H1 (cell line): ENCODE data around the gene NSUN7.

Experiments
- CEBPB ChIP-seq: IDR thresholded peaks from 2 replicates; pipeline ENCODE4 v1.6.1; 2012; ENCODE audit warnings: low read depth, low read length
- CTCF ChIP-seq, 3 experiments: IDR thresholded peaks; 1 replicate in 2 of 3; 2 replicates in 1 of 3; pipeline versions ENCODE4 v1.5.1 to v1.6.1; 2011; ENCODE audit warnings: low read length in 3 of 3, mild to moderate bottlenecking in 3 of 3, inconsistent platforms in 2 of 3, low read depth in 1 of 3, moderate library complexity in 1 of 3; ENCODE audit not compliant: insufficient read depth in 1 of 3; ENCODE audit errors: control extremely low read depth in 1 of 3
- EP300 ChIP-seq, 2 experiments: IDR thresholded peaks; 1 replicate in 1 of 2; 2 replicates in 1 of 2; pipeline ENCODE4 v1.6.1; 2011 to 2012; ENCODE audit warnings: low read depth in 2 of 2, low read length in 2 of 2, mild to moderate bottlenecking in 2 of 2, borderline replicate concordance in 1 of 2, inconsistent platforms in 1 of 2, moderate library complexity in 1 of 2
- EZH2 ChIP-seq: fragments of 200-600 bp; sonication (generic); IDR thresholded peaks from 2 replicates; pipeline ENCODE4 v1.7.1; 2012; ENCODE audit warnings: low read depth, mild to moderate bottlenecking, moderate library complexity, low read length, inconsistent platforms; ENCODE audit not compliant: severe bottlenecking
- JUN ChIP-seq: IDR thresholded peaks from 2 replicates; pipeline ENCODE4 v1.6.1; 2011; ENCODE audit warnings: low read depth, mild to moderate bottlenecking, improper control_type of control experiment, low read length
- KDM1A ChIP-seq: fragments of 200-600, 300-600 bp; sonication (generic); IDR thresholded peaks from 2 replicates; pipeline ENCODE4 v1.7.1; 2016; ENCODE audit warnings: mild to moderate bottlenecking, low read length, borderline replicate concordance
- NRF1 ChIP-seq: IDR thresholded peaks from 2 replicates; pipeline ENCODE4 v1.6.1; 2011; ENCODE audit warnings: mild to moderate bottlenecking, low read depth, low read length, improper control_type of control experiment
- POLR2A ChIP-seq, 2 experiments: IDR thresholded peaks; 1 replicate in 1 of 2; 2 replicates in 1 of 2; pipeline ENCODE4 v1.6.1; 2011; ENCODE audit warnings: low read depth in 2 of 2, low read length in 2 of 2, mild to moderate bottlenecking in 2 of 2; ENCODE audit errors: control extremely low read depth in 1 of 2
- POLR2AphosphoS5 ChIP-seq: IDR thresholded peaks from 2 replicates; pipeline ENCODE4 v1.6.1; 2011; ENCODE audit warnings: low read depth, low read length
- RAD21 ChIP-seq, 2 experiments: IDR thresholded peaks in 1 of 2; conservative IDR thresholded peaks in 1 of 2; 2 replicates each; pipeline ENCODE4 v1.6.1; 2011; ENCODE audit warnings: low read depth in 2 of 2, low read length in 2 of 2, improper control_type of control experiment in 1 of 2, inconsistent platforms in 1 of 2, mild to moderate bottlenecking in 1 of 2, moderate library complexity in 1 of 2
- SUZ12 ChIP-seq: fragments of 200-600 bp; sonication (generic); IDR thresholded peaks from 2 replicates; pipeline ENCODE4 v1.6.1; 2012; ENCODE audit warnings: mild to moderate bottlenecking, inconsistent platforms, low read length, moderate library complexity, mixed read lengths
- TCF12 ChIP-seq: IDR thresholded peaks from 2 replicates; pipeline ENCODE4 v1.6.1; 2011; ENCODE audit warnings: low read depth, mild to moderate bottlenecking, low read length

DNA sequence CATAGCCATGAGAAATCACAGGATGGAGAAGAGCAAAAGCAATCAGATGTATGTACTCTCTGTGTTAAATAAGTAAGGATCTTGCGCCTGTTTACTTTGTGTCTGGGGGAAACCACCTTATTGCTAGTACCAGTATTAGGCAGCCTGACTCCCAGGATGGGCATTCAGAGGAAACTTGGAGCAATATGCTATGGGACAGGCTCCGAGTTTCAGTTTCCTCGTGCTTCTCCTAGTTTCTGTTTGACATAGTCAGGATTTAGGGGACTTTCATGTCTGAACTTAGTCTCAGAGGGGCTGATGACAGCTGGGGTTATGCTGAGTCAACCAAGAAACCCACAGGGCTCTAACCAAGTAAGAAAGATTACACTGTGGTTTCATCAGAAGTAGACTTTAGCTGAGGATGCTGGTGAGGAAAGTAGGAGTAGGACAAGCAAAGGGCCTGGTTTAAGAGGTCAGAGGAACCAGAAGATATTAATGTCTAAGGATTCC lies 13.5 kb downstream of the NSUN7 start:
- TF ChIP-seq JUN, result no peak
- no peak for TF ChIP-seq EP300 (IDR thresholded peaks at IDR 0.05; ENCODE audit: borderline replicate concordance in 1 of 2, low read depth in 2 of 2, low read length in 2 of 2)
- no peak for TF ChIP-seq SUZ12
- no peak for TF ChIP-seq TCF12
- no peak for TF ChIP-seq CTCF (IDR thresholded peaks at IDR 0.05; ENCODE audit: control extremely low read depth in 1 of 3, insufficient read depth in 1 of 3, low read depth in 1 of 3, low read length in 3 of 3)
- no peak for TF ChIP-seq POLR2AphosphoS5
- no peak for TF ChIP-seq KDM1A
- no peak for TF ChIP-seq CEBPB
- TF ChIP-seq POLR2A (IDR thresholded peaks at IDR 0.05; ENCODE audit: control extremely low read depth in 1 of 2, low read depth in 2 of 2, low read length in 2 of 2), result no peak
- no peak for TF ChIP-seq EZH2
- TF ChIP-seq RAD21 (IDR thresholded peaks at IDR 0.05 in 1 of 2, conservative IDR thresholded peaks at IDR 0.05 in 1 of 2; ENCODE audit: low read depth in 2 of 2, low read length in 2 of 2), result no peak
- no peak for TF ChIP-seq NRF1
